ENCODE measurements around the gene OGG1.

Gene OGG1

GRCh38 chr3:9787714-9788113 is 38.0 kb downstream of the OGG1 start:
- DNase-seq, result no peak

GRCh38 chr3:9791127-9791526 is 41.4 kb downstream of the OGG1 start:
- DNase-seq, result no peak

- peak in 1 of 2 experiments; percentile 54 for DNase-seq
Observed at GRCh38 chr3:9791790-9792404, 42.1 kb downstream of the OGG1 start.

- DNase-seq, result peak; percentile 98 to 100
Observed at GRCh38 chr3:9792405-9793160, 42.8 kb downstream of the OGG1 start, which contains the start of the genes ARPC4 and TADA3. TSS of gene ARPC4 (plus strand) at chr3:9793082. CDS start at chr3:9793122, 40 bp downstream. TSS of gene TADA3 (minus strand) at chr3:9792473. CDS start at chr3:9791466, 1,007 bp downstream.

GRCh38 chr3:9793161-9793781 is 43.5 kb downstream of the OGG1 start:
- peak; percentile 64 to 70 for DNase-seq

- DNase-seq, result no peak
Observed at GRCh38 chr3:9794400-9794799, 44.6 kb downstream of the OGG1 start.

GRCh38 chr3:9795207-9795606 is 45.5 kb downstream of the OGG1 start:
- peak in 1 of 2 experiments; percentile 11 for DNase-seq

- no peak for DNase-seq
Observed at GRCh38 chr3:9797196-9797945, 47.6 kb downstream of the OGG1 start.

GRCh38 chr3:9800529-9800928 is 50.8 kb downstream of the OGG1 start:
- peak in 1 of 2 experiments; percentile 21 for DNase-seq

GRCh38 chr3:9803494-9803893 is 53.7 kb downstream of the OGG1 start:
- no peak for DNase-seq

- DNase-seq, result no peak
Observed at GRCh38 chr3:9804996-9805395, 55.2 kb downstream of the OGG1 start.

- DNase-seq, result no peak
Observed at GRCh38 chr3:9806137-9806536, 56.4 kb downstream of the OGG1 start.
